GM18511 (cell line): ENCODE results near the gene CRTAC1.

ENCODE experiments used
- ATAC-seq: cut with Tn5 transposase; IDR thresholded peaks from one replicate; pipeline ENCODE4 v1.9.1; 2021; ENCODE audit warnings: mild to moderate bottlenecking, moderate library complexity; ENCODE audit not compliant: unreplicated experiment

The CRTAC1 gene

DNA sequence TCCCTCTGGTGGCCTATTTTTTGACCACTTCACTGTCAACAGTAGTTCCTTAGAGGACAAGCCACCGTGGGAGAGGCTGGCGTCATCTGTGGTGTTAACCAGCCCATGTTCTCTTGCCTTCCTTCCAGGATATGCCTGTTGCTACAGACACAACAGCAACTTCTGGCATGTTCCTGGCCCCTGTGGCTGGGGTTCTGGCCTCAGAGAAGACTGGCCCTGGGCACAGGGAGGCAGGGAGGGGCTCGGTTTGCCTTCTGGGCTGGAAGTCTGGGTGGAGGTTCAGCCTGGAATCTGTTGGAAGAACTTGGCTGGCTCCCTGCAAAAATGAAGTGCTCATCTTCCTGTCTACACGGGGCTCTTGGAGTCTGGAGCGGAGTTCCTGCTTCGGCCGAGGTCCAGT, 155.0 kb downstream of the CRTAC1 start:
- no peak for ATAC-seq

DNA sequence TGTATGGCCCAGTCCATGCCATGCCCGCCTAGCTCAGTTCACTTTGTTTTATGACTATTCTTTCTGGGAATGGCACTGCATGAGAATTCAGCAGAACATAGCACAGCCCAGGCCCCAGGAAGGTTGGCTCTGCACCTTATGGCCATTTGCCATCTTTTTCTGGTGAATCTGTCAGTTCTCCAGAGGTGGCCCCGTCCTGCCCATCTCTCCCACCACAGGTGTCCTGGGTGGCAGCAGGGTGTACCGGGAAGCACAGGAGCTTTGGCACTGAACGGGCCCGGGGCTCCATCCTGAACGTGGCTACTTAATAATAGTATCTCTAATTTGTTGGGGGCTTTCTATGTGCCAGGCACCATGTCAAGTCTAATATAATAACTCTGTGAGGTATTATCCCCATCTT, 156.1 kb downstream of the CRTAC1 start:
- no peak for ATAC-seq

DNA sequence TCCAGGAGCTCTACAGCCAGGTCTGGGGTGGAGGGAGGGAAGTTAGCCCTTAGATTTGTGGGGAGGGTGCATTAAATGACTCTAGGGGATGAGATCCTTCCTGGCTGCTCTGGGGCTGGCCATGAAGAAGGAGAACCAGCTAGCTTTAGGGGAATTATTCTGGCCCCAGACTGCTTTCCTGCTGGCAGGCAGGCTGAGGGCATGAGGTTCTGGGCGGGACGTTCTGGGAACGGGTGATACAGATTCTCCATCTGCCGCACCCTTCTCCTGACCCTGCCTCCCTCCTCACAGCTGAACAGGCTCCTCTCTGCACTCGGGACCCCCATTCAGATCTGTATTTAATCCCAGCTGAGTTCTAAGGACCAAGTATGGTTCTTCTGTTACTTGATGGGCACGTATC, 156.9 kb downstream of the CRTAC1 start:
- ATAC-seq: no peak

DNA sequence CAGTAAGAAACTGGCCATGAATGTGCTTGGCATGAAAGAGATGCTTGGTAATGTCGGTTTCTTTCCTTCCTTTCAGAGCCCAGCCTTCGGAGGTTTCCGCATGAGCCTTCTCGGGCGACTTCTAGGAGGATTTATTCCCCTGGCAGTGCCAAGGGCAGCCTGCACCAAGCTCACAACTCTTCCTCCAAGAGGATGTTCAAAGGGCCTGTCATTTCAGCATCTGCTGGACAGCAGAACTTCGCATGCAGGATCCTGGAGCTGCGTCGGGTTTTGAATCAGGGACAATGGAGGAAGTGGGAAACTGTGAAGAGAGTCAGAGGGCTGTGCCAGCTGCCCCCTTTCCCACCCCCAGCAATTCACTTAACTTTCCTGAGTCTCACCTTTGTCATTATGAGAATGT, 159.4 kb downstream of the CRTAC1 start:
- no peak for ATAC-seq

DNA sequence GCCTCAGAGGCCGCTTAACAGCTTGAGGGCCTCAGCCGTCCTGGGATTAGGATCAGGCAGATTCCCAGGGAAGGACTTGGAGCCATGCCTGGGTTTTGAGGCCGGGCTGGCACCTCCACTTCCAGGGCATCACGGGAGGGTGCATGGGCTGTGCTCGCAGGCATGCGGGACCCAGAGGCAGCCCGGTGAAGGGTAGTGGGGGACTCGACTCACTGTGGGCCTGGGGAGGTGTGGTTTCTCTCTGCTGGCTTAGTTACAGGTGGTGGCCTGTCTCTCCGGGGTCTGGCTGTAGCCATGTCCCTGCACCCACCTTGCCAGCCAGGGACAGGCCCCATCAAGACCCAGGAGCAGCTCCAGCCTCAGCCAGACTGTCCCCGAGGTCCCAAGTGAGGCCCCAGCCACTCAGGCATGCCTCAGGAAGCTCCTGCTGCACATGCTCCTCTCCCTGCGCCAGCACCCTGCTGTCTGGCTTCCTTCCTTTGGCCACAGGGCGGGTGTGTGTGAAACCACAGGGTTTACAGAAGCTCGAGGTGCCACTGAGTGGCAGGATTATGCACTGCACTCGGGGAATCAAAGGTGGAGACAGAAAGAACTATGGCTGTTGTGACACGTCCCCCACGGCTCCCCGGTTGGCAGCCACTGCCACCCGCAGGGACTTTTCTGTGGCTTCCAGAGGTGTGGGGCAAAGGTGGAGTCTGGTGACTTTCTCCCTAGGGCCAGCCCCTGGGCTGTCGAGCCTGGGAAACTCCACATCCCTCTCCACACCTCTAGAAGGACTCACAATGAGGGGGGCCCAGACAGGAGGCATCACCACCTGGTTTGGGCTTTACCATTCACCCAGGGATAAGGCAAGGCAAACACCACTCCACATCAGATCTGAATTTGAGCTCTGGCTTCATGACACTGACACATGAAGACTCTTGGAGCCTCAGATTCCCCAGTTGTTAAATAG, 161.1 kb downstream of the CRTAC1 start:
- peak; percentile 98 for ATAC-seq

GRCh38 chr10:97868134-97868685, 162.2 kb downstream of the CRTAC1 start:
- ATAC-seq: no peak

GRCh38 chr10:97867220-97867800, 163.1 kb downstream of the CRTAC1 start:
- ATAC-seq: no peak

GRCh38 chr10:97866524-97867219, 163.7 kb downstream of the CRTAC1 start:
- ATAC-seq: no peak

DNA sequence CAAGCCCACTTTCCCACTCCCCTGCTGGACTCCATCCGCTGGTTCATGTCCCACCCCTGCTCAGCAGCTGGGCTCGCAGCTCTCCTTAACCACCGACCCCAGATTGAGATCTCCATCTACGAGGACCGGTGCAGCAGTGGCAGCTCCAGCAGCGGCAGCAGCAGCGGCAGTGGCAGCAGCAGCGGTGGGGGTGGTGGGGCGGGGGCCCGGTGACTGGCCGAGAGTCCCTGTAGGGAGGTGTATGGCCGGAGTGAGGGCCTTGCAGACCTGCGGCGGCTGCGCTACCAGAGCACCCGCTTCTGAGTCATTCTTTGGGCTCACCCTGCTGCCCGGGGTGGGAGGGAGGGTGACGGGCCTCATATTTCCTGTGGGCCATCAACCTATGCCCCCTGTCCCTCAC, 164.9 kb downstream of the CRTAC1 start:
- no peak for ATAC-seq

- no peak for ATAC-seq
Measured at GRCh38 chr10:97863808-97864207, 166.6 kb downstream of the CRTAC1 start.

DNA sequence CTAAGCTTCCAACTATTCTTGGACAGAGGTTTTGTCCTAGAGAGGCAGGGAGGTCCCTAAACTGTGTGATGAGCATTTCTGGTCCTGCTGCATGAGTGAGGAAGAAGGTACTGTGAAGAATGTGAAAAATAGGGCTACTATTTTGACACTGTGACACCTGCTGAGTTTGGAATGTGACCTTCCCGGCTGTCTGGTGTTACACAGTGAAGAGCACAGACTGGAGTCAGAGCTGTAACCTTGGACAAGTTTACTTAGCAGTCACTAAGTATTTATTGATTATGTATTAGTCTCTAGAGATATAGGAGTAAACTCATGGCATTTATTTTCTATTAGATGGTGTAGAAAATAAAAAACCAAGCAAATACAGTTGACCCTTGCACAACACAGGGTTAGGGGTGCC, 168.5 kb downstream of the CRTAC1 start:
- ATAC-seq: no peak

DNA sequence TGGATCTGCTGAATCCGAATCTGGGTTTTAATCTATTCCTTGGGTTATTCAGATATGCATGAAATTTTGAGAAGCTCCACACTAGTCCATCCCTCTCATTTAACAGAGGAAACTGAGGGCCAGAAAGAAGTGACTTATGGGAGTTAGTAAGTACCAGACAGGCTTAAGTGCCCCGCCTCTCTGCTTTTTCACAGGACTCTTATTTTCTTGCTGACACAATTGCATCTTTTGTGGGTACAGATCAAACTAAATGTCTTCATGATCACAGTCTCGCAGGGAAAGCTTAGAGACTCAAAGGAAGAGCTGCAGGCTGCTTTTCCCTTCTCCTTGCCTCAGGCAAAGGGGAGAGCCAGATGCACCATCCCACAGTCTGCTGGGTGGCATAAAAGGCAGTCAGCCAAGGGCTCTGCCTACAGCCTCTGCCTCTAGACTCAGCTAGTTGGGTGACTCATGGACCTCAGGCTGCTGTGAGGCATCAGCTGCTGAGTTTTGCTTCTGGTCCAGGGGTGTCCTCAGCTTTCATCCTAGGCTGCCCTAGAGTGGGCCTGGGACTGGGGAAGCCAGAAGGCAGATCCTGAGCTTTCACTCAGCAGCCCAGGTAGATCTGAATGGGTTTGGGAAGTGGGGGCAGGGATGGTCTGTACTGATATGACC, 169.2 kb downstream of the CRTAC1 start:
- ATAC-seq: no peak

DNA sequence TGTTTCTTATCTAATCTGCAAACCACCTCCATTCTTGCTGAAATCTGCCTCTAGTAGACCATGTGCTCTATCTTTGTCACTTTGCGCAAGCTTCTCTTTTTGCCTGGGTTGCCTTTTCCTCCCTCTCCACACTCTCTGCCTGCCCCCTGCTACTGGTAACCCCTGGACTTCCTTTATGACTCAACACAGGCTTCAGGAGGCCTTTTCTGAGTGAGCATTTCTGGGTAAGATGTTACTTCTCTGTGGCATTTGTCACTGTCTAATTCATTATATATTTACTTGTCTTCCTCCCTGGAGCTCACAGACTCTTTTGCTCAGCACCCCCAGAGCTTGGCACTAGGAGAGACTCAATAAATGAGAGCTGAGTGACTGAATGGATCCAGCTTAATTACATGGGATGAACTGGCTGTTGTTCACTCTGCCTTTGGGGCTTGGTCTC, 172.4 kb downstream of the CRTAC1 start:
- peak; percentile 51 for ATAC-seq

DNA sequence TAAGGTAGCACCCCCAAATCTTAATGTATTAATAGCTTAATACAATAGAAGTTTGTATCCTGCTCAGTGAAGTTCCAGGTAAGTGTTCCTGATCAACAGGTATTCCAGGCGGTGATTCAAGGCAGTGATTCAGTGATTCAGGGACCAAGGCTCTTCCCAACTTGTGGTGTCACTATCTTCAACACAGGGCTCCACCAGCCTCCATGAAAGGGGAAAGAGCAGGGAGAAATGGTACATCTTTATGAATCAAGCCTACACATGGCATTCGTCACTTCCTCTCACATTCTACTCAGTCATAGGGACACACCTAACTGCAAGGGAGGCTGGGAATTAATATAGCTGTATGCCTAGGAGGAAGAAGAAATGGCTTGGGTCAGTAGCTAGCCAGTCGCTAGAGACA, 175.7 kb downstream of the CRTAC1 start:
- no peak for ATAC-seq

DNA sequence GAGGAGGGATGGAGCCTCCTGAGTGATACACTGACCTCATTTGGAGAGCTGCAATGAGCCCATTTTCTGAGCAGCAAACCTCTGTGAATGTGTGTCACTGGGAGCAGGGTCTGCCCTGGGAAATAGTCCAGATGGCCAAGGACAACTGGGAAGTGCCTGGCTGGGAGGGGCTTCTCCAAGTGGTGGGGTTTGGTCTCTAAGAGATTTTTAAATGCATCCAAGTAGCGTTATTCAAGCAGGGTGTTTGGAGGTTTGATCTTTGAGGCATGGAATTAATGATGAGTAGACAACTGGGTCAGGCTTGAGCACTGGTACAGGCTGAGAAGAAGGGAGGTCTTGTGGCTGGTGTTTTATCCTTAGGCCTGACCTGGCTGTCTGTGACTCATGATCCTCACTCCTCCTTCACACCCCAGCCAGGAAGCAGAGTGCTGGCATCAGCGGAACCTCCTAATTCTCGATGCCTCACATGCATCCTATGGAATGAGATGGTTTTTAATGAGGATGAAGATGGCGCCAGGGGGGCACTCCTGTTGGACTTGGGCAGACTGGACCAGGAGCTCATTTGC, 177.5 kb downstream of the CRTAC1 start:
- ATAC-seq: no peak

- ATAC-seq: no peak
Measured at GRCh38 chr10:97852277-97852676, 178.1 kb downstream of the CRTAC1 start.

DNA sequence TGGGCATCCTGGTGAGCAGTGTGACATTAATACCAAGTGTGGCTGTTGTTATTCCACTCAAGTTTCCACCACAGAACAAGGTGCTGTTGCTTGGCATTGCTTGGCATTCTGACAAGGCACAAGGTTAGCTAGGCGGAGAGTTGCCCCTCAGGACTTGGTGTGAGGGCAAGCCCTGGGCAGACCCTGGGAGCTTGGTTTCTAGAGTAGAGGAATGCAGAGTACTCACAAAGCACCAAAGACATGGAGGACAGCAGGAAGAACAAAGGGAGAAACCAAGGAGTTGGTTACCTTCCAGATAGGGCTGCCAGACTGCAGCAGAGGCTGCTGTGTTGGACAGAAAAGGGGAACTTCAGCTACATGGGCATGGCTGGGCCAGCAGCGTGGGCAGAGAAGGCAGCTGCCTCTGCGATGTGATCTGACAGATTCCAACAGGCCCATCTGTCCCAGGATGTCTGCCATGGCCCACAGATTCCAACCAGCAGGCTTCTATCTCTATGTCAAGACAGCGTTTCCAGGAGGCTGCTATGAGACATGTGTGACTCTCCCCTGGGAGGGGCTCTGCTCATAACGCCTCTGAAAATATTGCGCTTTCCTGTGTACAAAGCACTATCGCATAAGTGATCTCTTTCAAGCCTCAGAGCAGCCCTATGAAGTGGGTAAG, 178.9 kb downstream of the CRTAC1 start:
- ATAC-seq: no peak

- ATAC-seq: no peak
Measured at GRCh38 chr10:97850446-97850845, 180.0 kb downstream of the CRTAC1 start.

DNA sequence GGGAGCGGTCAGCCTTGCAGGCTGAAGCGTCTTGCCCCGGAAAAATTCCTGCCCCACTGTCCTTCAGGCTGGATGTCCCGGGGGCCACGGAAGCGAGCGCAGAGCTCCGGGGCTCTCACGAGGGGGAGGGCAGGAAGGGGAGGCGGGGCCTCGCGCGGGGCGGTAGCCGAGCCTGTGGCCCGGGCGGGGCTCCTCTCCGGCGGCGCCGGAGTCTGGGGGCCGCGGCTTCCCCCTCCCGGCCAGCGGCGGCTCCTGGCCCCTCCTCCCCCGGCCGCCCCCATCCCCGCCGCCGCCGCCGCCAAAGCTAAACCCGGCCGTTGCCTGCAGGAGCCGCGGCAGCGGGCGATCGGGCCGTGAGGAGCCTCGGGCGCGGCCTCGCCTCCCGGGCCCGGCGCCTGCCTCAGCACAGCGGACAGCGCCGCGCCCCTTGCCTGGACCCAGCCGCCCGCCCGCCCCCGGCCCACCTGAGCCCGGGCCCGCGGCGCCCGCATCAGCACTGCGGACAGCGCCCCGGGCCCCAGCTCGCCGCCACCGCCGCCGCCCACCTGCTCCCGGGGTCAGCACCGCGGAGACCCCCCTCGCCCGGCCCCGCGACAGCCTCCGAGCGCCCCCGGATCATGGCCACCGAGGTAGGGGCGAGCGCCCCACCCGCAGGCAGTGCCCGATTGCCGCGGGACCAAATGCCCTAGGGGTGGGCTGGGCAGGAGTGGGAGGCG, 180.6 kb downstream of the CRTAC1 start, which contains the start of gene GOLGA7B:
TSS of gene GOLGA7B (plus strand) at position 157 of the 716 bp plus-strand sequence. CDS start at position 618, 461 bp downstream.
- no peak for ATAC-seq
